Nephron (organoid): ENCODE results near the gene SMAD7.

Source experiments
- H3K27ac Mint-ChIP-seq, 3 experiments: 2 replicates each; pipeline ENCODE4 v1.8.0; 2020; ENCODE audit warnings: mixed read lengths in 3 of 3, mild to moderate bottlenecking in 2 of 3, moderate library complexity in 1 of 3
- H3K27me3 Mint-ChIP-seq: 2 replicates; pipeline ENCODE4 v1.8.0; 2021; ENCODE audit warnings: low read depth, mild to moderate bottlenecking, moderate library complexity, mixed read lengths
- H3K36me3 Mint-ChIP-seq: 2 replicates; pipeline ENCODE4 v1.8.0; 2020; ENCODE audit warnings: low read depth, mixed read lengths
- H3K4me1 Mint-ChIP-seq: 2 replicates; pipeline ENCODE4 v1.8.0; 2020; ENCODE audit warnings: mixed read lengths
- H3K4me3 Mint-ChIP-seq, 3 experiments: 2 replicates each; pipeline ENCODE4 v1.8.0; 2020; ENCODE audit warnings: mild to moderate bottlenecking in 3 of 3, mixed read lengths in 3 of 3, moderate library complexity in 2 of 3
- H3K9me3 Mint-ChIP-seq: 2 replicates; pipeline ENCODE4 v1.8.0; 2020; ENCODE audit warnings: mixed read lengths
- CTCF ChIP-seq, 3 experiments: fragments of 200-600 bp; sonication (generic); IDR thresholded peaks; one replicate each; pipeline ENCODE4 v1.5.0; 2021; ENCODE audit warnings: antibody characterized with exemption in 3 of 3; ENCODE audit not compliant: unreplicated experiment in 3 of 3

Gene SMAD7

GRCh38 chr18:48909721-48910120, 41.0 kb downstream of the SMAD7 start:
- TF ChIP-seq CTCF (IDR thresholded peaks at IDR 0.05; ENCODE audit: unreplicated experiment in 3 of 3), result no peak
- Mint-ChIP-seq H3K9me3 (peaks cover 8% of the 10 kb centered on the region), H3K36me3 (peaks cover 8% of the 10 kb centered on the region)

GRCh38 chr18:48908916-48909315, 41.8 kb downstream of the SMAD7 start:
- TF ChIP-seq CTCF (IDR thresholded peaks at IDR 0.05; ENCODE audit: unreplicated experiment in 3 of 3), result no peak
- Mint-ChIP-seq H3K27me3 (peaks cover 7% of the 10 kb centered on the region), H3K36me3 (peaks cover 14% of the 10 kb centered on the region), H3K4me3 (no peak overlapping the region), H3K4me1 (peaks cover 5% of the 10 kb centered on the region), H3K9me3 (peaks cover 15% of the 10 kb centered on the region), H3K27ac (no peak overlapping the region)

More at GRCh38 chr18:48909721-48910120, 41.0 kb downstream of the SMAD7 start:
- Mint-ChIP-seq H3K27me3 (peaks cover 4% of the 10 kb centered on the region), H3K27ac (peak overlapping the region in 1 of 3 experiments; percentile 30), H3K4me3 (no peak overlapping the region), H3K4me1 (peaks cover 13% of the 10 kb centered on the region)

- Mint-ChIP-seq H3K4me1 (peaks cover 27% of the 10 kb centered on the region), H3K9me3 (peaks cover 16% of the 10 kb centered on the region), H3K36me3 (peaks cover 14% of the 10 kb centered on the region), H3K27me3 (peaks cover 3% of the 10 kb centered on the region), H3K4me3 (no peak overlapping the region), H3K27ac (peak overlapping the region in 1 of 3 experiments; percentile 65)
- no peak for TF ChIP-seq CTCF (IDR thresholded peaks at IDR 0.05; ENCODE audit: unreplicated experiment in 3 of 3)
These were observed 45.3 kb downstream of the SMAD7 start for GRCh38 chr18:48905513-48905912.

- peaks cover 3% of the 10 kb centered on the region for H3K27me3 Mint-ChIP-seq
- peaks cover 32% of the 10 kb centered on the region for H3K4me1 Mint-ChIP-seq
- TF ChIP-seq CTCF (IDR thresholded peaks at IDR 0.05; ENCODE audit: unreplicated experiment in 3 of 3), result no peak
- H3K4me3 Mint-ChIP-seq, result no peak overlapping the region
- H3K27ac Mint-ChIP-seq, result no peak overlapping the region
- peaks cover 19% of the 10 kb centered on the region for H3K9me3 Mint-ChIP-seq
- H3K36me3 Mint-ChIP-seq, result peaks cover 14% of the 10 kb centered on the region
These were observed 45.8 kb downstream of the SMAD7 start for GRCh38 chr18:48904847-48905394.

- Mint-ChIP-seq H3K9me3 (peaks cover 22% of the 10 kb centered on the region), H3K36me3 (peaks cover 14% of the 10 kb centered on the region), H3K4me1 (peaks cover 32% of the 10 kb centered on the region), H3K4me3 (no peak overlapping the region), H3K27me3 (peaks cover 7% of the 10 kb centered on the region), H3K27ac (peak overlapping the region; percentile 57 to 100 (median 87))
- TF ChIP-seq CTCF (IDR thresholded peaks at IDR 0.05; ENCODE audit: unreplicated experiment in 3 of 3), result no peak
These were observed 46.7 kb downstream of the SMAD7 start for GRCh38 chr18:48904091-48904490.
